T-helper 17 cell (primary cell): Measurements from ENCODE around the gene NVL. TPM values are rescaled to one million over a fixed set of nuclear protein-coding genes. Genes with fewer than 3 reads are reported as not detected.

Experiments
- ATAC-seq: fragments of 150-1000 bp; cut with Tn5 transposase; 2 replicates; pipeline ENCODE4 v1.10.0; 2021; ENCODE audit warnings: mild to moderate bottlenecking, moderate library complexity
- DNase-seq, 3 donors: peaks; one replicate each; pipeline versions ENCODE4 v3.0.0 to v3.0.0-alpha.2; 2020 to 2021
- H3K9me3 ChIP-seq: one replicate; pipeline ENCODE4 v1.7.0; 2013; ENCODE audit warnings: low read length, mild to moderate bottlenecking; ENCODE audit not compliant: control insufficient read depth, poor library complexity, severe bottlenecking
- H3K27ac Mint-ChIP-seq: one replicate; pipeline ENCODE4 v1.8.0; 2022; ENCODE audit warnings: mild to moderate bottlenecking, moderate library complexity, mixed read lengths
- H3K27me3 Mint-ChIP-seq: one replicate; pipeline ENCODE4 v1.8.0; 2022; ENCODE audit warnings: mixed read lengths
- H3K36me3 Mint-ChIP-seq: one replicate; pipeline ENCODE4 v1.8.0; 2022; ENCODE audit warnings: low read depth, mixed read lengths
- H3K4me1 Mint-ChIP-seq: one replicate; pipeline ENCODE4 v1.8.0; 2022; ENCODE audit warnings: mild to moderate bottlenecking, mixed read lengths
- H3K4me3 Mint-ChIP-seq: one replicate; pipeline ENCODE4 v1.8.0; 2022; ENCODE audit warnings: mild to moderate bottlenecking, moderate library complexity, mixed read lengths
- total RNA-seq, 4 donors: library from RNA in 2 of 4; stranded (reverse) in 2 of 4; gene quantifications; one replicate each; pipeline ENCODE4 v1.2.3 and lab custom pipeline; 2022 to 2026

NVL gene
- total RNA-seq, 2 donors from 2014 or later, result 24.8 to 28.3 TPM

DNA sequence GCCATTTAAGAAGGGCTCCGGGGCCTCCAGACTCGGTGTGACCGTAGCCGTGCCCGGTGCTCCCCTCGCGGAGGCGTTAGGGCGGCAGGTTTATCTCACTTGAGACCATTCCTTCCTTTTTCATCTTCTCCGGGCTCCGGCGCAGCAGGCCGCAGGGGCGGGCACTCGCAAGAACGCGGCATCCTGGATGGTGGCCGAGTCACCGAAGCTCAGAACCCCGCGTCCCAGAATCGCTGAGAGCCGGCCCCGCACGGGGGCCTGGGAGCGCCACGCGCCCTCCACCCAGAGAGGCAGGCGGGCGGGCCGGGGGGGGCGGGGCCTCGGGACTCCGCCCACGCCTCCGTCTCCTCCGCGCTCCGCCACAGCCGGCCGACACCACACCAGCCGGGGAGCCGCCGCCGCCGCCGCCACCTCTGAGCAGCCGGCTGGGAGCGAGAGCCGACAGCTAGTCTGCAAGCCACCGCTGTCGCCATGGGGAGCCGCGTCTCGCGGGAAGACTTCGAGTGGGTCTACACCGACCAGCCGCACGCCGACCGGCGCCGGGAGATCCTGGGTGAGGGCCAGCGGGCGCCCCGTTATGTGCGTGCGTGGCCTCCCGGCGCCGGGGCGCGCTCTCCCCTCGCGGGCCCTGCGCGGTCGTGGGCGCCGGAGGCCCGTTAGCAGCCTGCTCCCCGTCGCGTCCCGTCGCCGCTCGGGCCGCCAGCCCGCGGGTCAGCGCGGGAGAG is 146.9 kb downstream of the NVL start, which contains the start of gene DEGS1:
Gene DEGS1 (plus strand): TSS at position 375 of the 725 bp plus-strand sequence. CDS start 97 bp downstream, at position 472.
- DNase-seq, result peak; percentile 78 to 85 (median 80)
- Mint-ChIP-seq H3K4me1 (peaks cover 34% of the 10 kb centered on the region), H3K36me3 (peaks cover 3% of the 10 kb centered on the region)

DNA sequence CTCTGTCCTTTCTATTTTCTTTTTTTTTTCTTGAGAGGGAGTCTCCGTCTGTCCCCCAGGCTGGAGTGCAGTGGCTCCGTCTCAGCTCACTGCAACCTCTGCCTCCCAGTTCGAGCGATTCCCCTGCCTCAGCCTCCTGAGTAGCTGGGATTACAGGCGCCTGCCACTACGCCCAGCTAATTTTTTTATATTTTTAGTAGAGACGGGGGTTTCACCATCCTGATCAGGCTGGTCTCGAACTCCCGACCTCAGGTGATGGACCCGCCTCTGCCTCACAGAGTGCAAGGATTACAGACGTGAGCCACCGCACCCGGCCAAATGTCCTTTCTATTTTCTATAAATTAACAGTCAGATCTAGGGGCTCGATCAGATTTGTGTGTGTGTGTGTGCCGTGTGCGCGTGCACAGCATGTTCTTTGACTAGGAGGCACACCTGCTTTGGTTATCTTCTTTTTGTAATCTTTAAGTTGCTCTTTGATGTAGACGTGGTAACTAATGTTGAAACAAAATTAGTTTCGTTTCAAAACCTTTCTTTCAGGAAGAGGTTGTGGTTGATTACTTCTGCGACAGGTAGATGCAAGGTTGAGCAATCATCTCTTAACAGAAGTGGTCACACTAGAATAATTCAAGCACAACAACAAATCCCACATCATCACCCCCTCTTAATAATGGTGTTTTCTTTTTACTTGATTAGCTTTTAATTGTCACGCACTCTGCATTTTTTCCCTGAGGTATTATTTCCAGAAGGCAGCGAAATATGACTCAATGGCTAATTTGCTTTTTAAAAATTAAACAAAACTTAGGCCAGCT is 147.7 kb downstream of the NVL start:
- peak; percentile 70 for ATAC-seq
- H3K9me3 ChIP-seq, result no peaks in the 10 kb centered on the region
- no peaks in the 10 kb centered on the region for H3K27me3 Mint-ChIP-seq
- H3K4me1 Mint-ChIP-seq, result peaks cover 34% of the 10 kb centered on the region
- peak overlapping the region; percentile 90 for H3K4me3 Mint-ChIP-seq
- peak overlapping the region; percentile 100 for H3K27ac Mint-ChIP-seq
- peak; percentile 23 to 45 (median 28) for DNase-seq
- H3K36me3 Mint-ChIP-seq, result peaks cover 3% of the 10 kb centered on the region

More for the DNA sequence above, 146.9 kb downstream of the NVL start, which contains the start of gene DEGS1:
- Mint-ChIP-seq H3K27me3 (no peaks in the 10 kb centered on the region), H3K4me3 (peak within 1 kb of the TSS; percentile 92), H3K27ac (peak within 1 kb of the TSS; percentile 100)
- ATAC-seq, result peak; percentile 82
- no peaks in the 10 kb centered on the region for H3K9me3 ChIP-seq

DNA sequence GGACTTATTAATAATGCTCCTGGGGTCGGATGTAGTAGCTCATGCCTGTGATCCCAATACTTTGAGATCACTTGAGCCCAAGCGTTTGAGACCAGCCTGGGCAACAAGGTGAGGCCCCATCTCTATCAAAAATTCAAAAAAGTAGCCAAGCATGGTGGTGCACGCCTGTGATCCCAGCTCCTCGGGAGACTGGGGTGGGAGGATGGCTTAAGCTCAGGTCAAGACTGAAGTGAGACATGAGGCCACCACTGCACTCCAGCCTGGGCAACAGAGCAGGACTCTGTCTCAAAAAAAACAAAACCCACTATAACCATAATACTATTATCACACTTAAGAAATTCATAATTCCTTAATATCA is 148.5 kb downstream of the NVL start:
- H3K4me3 Mint-ChIP-seq, result peak overlapping the region; percentile 90

DNA sequence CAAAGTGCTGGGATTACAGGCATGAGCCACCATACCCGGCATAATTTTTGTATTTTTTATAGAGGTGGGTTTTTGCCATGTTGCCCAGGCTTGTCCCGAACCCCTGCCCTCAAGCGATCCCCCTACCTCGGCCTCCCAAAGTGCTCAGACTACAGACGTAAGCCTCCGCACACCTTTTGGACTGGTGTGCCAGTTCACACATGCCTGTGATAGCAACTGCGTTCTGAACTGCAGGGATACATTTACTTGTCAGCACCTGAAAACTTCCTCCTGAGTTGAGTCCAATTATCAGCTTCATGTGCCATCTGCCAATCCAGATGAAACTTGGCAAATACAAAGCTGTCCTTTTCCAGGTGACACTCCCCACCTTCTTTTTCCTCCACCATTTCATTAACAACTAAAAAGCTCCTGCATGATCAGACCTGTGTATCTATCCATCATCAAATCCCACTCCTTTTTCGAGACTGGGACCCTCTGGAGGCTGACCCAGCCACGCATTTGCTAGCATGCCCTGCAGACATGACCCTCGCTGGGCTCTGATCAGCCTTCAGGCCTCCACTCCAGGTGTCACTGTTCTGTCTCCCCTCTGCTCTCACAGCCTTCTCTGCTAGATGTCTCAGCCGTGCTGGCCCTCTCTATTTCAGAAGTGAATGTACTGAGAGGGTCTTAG is 149.1 kb downstream of the NVL start:
- H3K9me3 ChIP-seq, result no peaks in the 10 kb centered on the region
- peaks cover 31% of the 10 kb centered on the region for H3K4me1 Mint-ChIP-seq
- no peaks in the 10 kb centered on the region for H3K27me3 Mint-ChIP-seq
- peaks cover 3% of the 10 kb centered on the region for H3K36me3 Mint-ChIP-seq
- ATAC-seq, result no peak
- H3K27ac Mint-ChIP-seq, result peak overlapping the region; percentile 100
- DNase-seq, result no peak
- H3K4me3 Mint-ChIP-seq, result no peak overlapping the region

More for the DNA sequence above, 148.5 kb downstream of the NVL start:
- ATAC-seq (no peak), DNase-seq (no peak)
- H3K36me3 Mint-ChIP-seq, result peaks cover 3% of the 10 kb centered on the region
- peaks cover 34% of the 10 kb centered on the region for H3K4me1 Mint-ChIP-seq
- no peaks in the 10 kb centered on the region for H3K27me3 Mint-ChIP-seq
- peak overlapping the region; percentile 100 for H3K27ac Mint-ChIP-seq
- no peaks in the 10 kb centered on the region for H3K9me3 ChIP-seq

DNA sequence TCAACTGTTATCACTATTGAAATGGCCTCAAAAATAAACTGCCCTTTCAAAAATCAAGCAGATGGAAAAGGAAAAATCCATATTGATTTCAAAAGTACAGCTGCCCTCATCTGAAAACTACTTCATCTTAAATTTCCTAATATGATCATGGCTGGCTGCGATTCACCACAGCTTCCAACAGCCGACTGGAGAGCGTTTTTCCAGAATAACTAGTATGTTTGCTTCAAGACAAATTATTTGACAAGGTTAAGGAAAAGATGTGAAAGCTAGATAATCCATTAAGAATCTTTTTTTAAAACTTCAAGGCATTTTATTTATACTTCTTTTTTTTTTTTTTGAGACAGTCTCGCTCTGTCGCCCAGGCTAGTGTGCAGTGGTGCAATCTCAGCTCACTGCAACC is 151.1 kb downstream of the NVL start:
- Mint-ChIP-seq H3K27me3 (no peaks in the 10 kb centered on the region), H3K27ac (no peak overlapping the region), H3K4me3 (no peak overlapping the region), H3K4me1 (peaks cover 17% of the 10 kb centered on the region), H3K36me3 (peaks cover 3% of the 10 kb centered on the region)
- DNase-seq (no peak), ATAC-seq (no peak)
- no peaks in the 10 kb centered on the region for H3K9me3 ChIP-seq

DNA sequence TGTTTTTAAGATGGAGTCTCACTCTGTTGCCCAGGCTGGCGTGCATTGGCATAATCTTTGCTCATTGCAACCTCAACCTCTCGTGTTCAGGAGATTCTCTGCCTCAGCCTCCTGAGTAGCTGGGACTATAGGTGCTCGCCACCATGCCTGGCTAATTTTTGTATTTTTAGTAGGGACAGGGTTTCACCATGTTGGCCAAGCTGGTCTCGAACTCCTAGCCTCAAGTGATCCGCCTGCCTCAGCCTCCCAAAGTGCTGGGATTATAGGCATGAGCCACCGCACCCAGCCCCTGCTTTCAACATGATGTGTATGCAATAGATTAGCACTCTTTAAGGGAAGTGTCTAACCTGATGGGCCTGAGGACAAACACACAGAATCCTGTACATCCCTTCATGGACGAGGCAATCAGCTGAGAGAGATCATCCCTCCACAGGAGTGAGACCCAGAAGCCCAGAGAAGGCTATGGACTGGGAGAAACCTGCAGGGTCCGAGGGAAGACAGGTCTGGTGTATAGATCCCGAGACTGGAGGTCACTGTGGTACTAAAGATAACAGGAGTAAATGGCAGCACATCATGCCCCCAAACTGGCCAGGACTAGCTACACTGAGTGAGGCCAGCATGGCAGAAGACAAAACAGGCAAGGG is 152.5 kb downstream of the NVL start:
- Mint-ChIP-seq H3K36me3 (peaks cover 3% of the 10 kb centered on the region), H3K27me3 (no peaks in the 10 kb centered on the region), H3K4me3 (no peak overlapping the region), H3K4me1 (peaks cover 16% of the 10 kb centered on the region), H3K27ac (no peak overlapping the region)
- no peaks in the 10 kb centered on the region for H3K9me3 ChIP-seq
- no peak for DNase-seq
- no peak for ATAC-seq

Other genes with a start within 250 kb of the NVL start
- gene FBXO28, start 216.1 kb downstream of the NVL start, total RNA-seq, result 10 to 100 TPM; 22.2 to 30.5 TPM
- gene DEGS1, start 146.9 kb downstream of the NVL start, total RNA-seq, result 10 to 100 TPM; 50.7 to 53.8 TPM
- gene CNIH4, start 26.7 kb upstream of the NVL start, total RNA-seq, result 10 to 100 TPM; 19.1 to 24.1 TPM
- gene WDR26, start 104.6 kb upstream of the NVL start, total RNA-seq, result 100 to 1,000 TPM; 157 to 176 TPM